Mammary epithelial cell (primary cell): ENCODE results near the gene USH1C.

Experiments used
- CTCF ChIP-seq, 2 donors: IDR thresholded peaks in 1 of 2; conservative IDR thresholded peaks in 1 of 2; 2 replicates each; pipeline ENCODE4 v1.5.1; 2011 to 2012; ENCODE audit warnings: inconsistent platforms in 2 of 2, low read length in 2 of 2, mild to moderate bottlenecking in 2 of 2, control low read depth in 1 of 2, low read depth in 1 of 2; ENCODE audit not compliant: insufficient read depth in 1 of 2; ENCODE audit errors: extremely low read depth in 1 of 2
- EZH2 ChIP-seq: IDR thresholded peaks from 2 replicates; pipeline ENCODE4 v1.6.1; 2012; ENCODE audit warnings: low read length, inconsistent platforms, borderline replicate concordance

- TF ChIP-seq CTCF (conservative IDR thresholded peaks at IDR 0.05 in 1 of 2, IDR thresholded peaks at IDR 0.05 in 1 of 2; ENCODE audit: extremely low read depth in 1 of 2, insufficient read depth in 1 of 2, low read depth in 1 of 2, low read length in 2 of 2) (no peak), EZH2 (no peak)
These were observed 55.7 kb downstream of the USH1C start for GRCh38 chr11:17488563-17488962.
